Measurements from ENCODE around the gene AQP10.
"Not testable (repeated sequence)": the region's sequence is repeated elsewhere in the genome, so short reads cannot be mapped to it uniquely, and the experiment has no call there.

The AQP10 gene

DNA sequence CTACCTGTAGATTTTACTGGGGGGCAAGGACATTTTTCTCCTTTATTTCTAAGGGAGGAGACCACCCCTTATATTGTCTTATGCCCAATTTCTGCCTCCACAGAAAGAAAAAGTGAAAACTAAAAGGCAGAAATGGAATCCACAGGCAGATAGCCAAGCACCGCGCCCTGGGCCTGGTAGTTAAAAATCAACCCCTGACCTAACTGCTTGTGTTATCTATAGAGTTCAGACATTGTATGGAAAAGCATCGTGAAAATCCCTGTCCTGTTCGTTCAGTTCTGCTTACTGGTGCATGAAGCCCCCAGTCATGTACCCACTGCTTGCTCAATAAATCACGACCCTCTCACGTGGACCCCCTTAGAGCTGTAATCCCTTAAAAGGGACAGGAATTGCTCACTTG, 50.5 kb downstream of the AQP10 start:
- no peaks in the 10 kb centered on the region for H3K27me3 Mint-ChIP-seq (ENCODE audit: low read depth)
- H3K9me3 Mint-ChIP-seq, result no peaks in the 10 kb centered on the region
- no peak overlapping the region for H3K27ac Mint-ChIP-seq
- no peaks in the 10 kb centered on the region for H3K36me3 Mint-ChIP-seq (ENCODE audit: low read depth)
- H3K4me1 Mint-ChIP-seq (ENCODE audit: low read depth), result peaks cover 5% of the 10 kb centered on the region
- H3K4me3 Mint-ChIP-seq, result no peak overlapping the region

DNA sequence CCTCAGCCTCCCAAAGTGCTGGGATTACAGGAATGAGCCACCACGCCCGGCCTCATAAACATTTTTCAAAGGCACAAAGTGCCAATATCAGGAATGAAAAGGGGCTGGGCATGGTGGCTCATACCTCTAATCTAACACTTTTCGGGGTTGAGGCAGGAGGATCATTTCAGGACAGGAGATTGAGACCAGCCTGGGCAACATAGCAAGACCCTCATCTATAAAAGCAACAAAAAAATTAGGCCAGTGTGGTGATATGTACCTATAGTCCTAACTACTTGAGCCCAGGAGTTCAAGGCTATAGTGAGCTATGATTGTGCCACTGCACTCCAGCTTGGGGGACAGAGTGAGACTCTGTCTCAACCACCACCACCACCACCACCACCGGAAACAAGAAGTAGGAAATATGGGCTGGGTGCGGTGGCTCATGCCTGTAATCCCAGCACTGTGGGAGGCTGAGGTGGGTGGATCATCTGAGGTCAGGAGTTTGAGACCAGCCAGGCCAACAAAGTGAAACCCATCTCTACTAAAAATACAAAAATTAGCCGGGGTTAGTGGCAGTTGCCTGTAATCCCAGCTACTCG, 53.0 kb downstream of the AQP10 start:
- H3K27me3 Mint-ChIP-seq (ENCODE audit: low read depth); H3K27ac Mint-ChIP-seq; H3K9me3 Mint-ChIP-seq; H3K4me3 Mint-ChIP-seq; H3K4me1 Mint-ChIP-seq (ENCODE audit: low read depth); H3K36me3 Mint-ChIP-seq (ENCODE audit: low read depth): not testable (repeated sequence)
